ENCODE measurements around the gene DUOX1. TPM values are rescaled to one million over a fixed set of nuclear protein-coding genes. Genes with fewer than 3 reads are reported as not detected.
A peak's percentile ranks its signal among the peaks of the same experiment; 100 is the strongest.

The DUOX1 gene
- total RNA-seq, 1 donor from 2014 or later = 0.11 TPM

GRCh38 chr15:45118131-45118588 lies 11.6 kb upstream of the DUOX1 start:
- Mint-ChIP-seq H3K27ac (no peak overlapping the region), H3K4me1 (peaks cover 42% of the 10 kb centered on the region), H3K4me3 (peak overlapping the region; percentile 81), H3K9me3 (no peaks in the 10 kb centered on the region), H3K36me3 (ENCODE audit: low read depth) (no peaks in the 10 kb centered on the region), H3K27me3 (peaks cover 76% of the 10 kb centered on the region)
- peak; percentile 96 for TF ChIP-seq CTCF (IDR thresholded peaks at IDR 0.05)
- DNase-seq (peak; percentile 71), ATAC-seq (ENCODE audit: low read depth) (peak; percentile 99)
- ChIA-PET CTCF (interaction anchor here (0.6 to 1.9 kb wide), 37 partner anchors 8 to 541 kb away, joined by 3 to 23 read pairs (median 4); partner anchors contain the start of gene DUOX1), POLR2A (interaction anchor here (0.7 to 1.6 kb wide), 5 partner anchors 68 to 161 kb away, joined by 3 to 9 read pairs (median 4); no protein-coding TSS in a partner anchor)
- intact Hi-C loops (cut with micrococcal nuclease) = loop anchor here (1.0 to 2.0 kb wide), 8 partner anchors 18 to 497 kb away; no protein-coding TSS in a partner anchor

DNA sequence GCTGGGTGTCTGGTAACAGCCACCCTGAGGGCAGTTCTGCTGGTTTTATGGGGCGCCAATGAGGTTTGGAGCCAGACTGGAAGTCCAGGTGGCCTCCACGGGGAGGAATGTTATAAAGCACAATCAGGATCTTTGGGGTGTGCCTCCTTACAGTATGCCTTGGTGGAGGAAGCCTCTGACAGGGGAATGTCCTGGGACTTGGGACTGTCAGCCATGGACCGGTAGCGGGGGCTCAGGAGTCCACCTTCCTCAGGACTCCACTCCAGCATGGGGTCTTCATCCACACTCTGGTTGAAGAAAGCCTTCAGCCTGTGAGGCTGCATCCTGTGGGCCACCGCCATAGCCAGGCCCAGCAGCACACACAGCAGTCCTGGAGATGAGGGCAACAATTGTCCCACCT lies 10.8 kb upstream of the DUOX1 start:
- CTCF ChIA-PET = interaction anchor here (0.8 to 1.9 kb wide), 12 partner anchors 8 to 281 kb away, joined by 3 to 23 read pairs (median 8); partner anchors contain the start of gene DUOX1

DNA sequence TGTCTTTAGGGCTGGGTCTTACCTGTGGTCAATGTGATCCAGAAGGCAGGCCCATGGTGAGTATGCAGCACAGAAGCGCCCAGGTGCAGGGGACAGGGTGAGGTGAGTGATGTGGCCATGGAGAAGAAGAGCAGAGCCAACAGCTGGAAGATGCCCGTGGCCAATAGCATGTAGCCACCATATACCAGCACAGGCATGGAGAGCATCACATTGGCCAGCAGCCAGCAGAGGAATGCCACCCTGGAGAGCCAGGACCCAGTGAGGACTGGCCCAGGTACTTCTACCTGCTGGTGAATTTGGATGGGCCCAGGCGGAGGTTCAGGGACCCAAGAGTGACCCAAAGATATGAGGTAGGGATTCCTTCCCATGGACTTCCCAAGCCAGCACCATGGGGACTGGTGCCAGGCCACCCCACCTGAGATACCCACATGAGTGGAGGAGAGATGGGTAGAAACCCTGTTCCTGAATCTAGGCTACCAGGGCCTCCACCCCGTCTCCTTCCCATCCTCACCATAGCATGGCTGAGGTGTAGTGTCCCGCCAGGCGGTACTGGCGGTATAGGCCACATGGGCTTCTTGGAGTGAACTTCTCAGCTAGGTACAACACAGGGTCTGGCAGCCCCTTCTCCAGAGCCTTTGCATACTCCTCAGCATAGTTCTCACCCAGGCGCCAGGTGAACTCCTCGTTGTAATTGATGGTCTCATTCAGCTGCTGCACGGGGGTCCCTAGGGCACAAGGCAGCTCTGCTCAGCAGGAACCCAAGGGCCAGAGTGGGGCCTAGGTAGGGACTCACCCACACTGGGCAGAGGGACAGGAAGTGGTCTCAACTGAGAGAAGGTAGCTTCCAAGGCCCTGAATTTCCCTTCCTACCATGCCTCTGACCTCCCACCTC lies 9.5 kb upstream of the DUOX1 start:
- ChIA-PET POLR2A (no interaction called here), CTCF (no interaction called here)
- intact Hi-C loops (cut with micrococcal nuclease) = no loop called here
- ATAC-seq (ENCODE audit: low read depth) (no peak), DNase-seq (no peak)
- H3K4me3 Mint-ChIP-seq = no peak overlapping the region
- no peaks in the 10 kb centered on the region for H3K36me3 Mint-ChIP-seq (ENCODE audit: low read depth)
- H3K9me3 Mint-ChIP-seq = no peaks in the 10 kb centered on the region
- peaks cover 25% of the 10 kb centered on the region for H3K4me1 Mint-ChIP-seq
- no peak for TF ChIP-seq CTCF (IDR thresholded peaks at IDR 0.05)
- H3K27me3 Mint-ChIP-seq = peaks cover 63% of the 10 kb centered on the region
- H3K27ac Mint-ChIP-seq = no peak overlapping the region

More for the DNA sequence above, 10.8 kb upstream of the DUOX1 start:
- Mint-ChIP-seq H3K27ac (no peak overlapping the region), H3K4me3 (no peak overlapping the region), H3K4me1 (peaks cover 34% of the 10 kb centered on the region), H3K27me3 (peaks cover 68% of the 10 kb centered on the region), H3K9me3 (no peaks in the 10 kb centered on the region), H3K36me3 (ENCODE audit: low read depth) (no peaks in the 10 kb centered on the region)
- TF ChIP-seq CTCF (IDR thresholded peaks at IDR 0.05) = no peak
- ATAC-seq (ENCODE audit: low read depth) (no peak), DNase-seq (no peak)
- POLR2A ChIA-PET = interaction anchor here (0.7 to 1.6 kb wide), 2 partner anchors 70 to 150 kb away, joined by 3 to 9 read pairs; no protein-coding TSS in a partner anchor
- intact Hi-C loops (cut with micrococcal nuclease) = loop anchor here (1.0 to 2.0 kb wide), 8 partner anchors 17 to 496 kb away; no protein-coding TSS in a partner anchor

- Mint-ChIP-seq H3K9me3 (no peaks in the 10 kb centered on the region), H3K4me1 (peaks cover 21% of the 10 kb centered on the region), H3K4me3 (no peak overlapping the region), H3K36me3 (ENCODE audit: low read depth) (no peaks in the 10 kb centered on the region), H3K27me3 (peaks cover 62% of the 10 kb centered on the region), H3K27ac (no peak overlapping the region)
- ATAC-seq (ENCODE audit: low read depth) (no peak), DNase-seq (no peak)
- TF ChIP-seq CTCF (IDR thresholded peaks at IDR 0.05) = no peak
- POLR2A ChIA-PET = no interaction called here
- CTCF ChIA-PET = no interaction called here
- intact Hi-C loops (cut with micrococcal nuclease) = no loop called here
Observed at GRCh38 chr15:45121020-45121419, 8.8 kb upstream of the DUOX1 start.
